Superior temporal gyrus (tissue), 1 donor: ENCODE results near the gene TROAP.
"Not testable (repeated sequence)": the region's sequence is repeated elsewhere in the genome, so short reads cannot be mapped to it uniquely, and the experiment has no call there.

Experiments
- DNase-seq: peaks from one replicate; pipeline ENCODE4 v3.0.0-alpha.2; 2016; ENCODE audit errors: extremely low spot score

Gene TROAP

GRCh38 chr12:49330631-49331379 is 7.8 kb downstream of the TROAP start:
- DNase-seq, result no peak

GRCh38 chr12:49331380-49332222 is 8.5 kb downstream of the TROAP start:
- peak; percentile 84 for DNase-seq

- no peak for DNase-seq
Observed at GRCh38 chr12:49332441-49332861, 9.4 kb downstream of the TROAP start.

GRCh38 chr12:49332891-49333371 is 9.9 kb downstream of the TROAP start:
- no peak for DNase-seq

GRCh38 chr12:49333778-49334177 is 10.7 kb downstream of the TROAP start:
- DNase-seq, result not testable (repeated sequence)

GRCh38 chr12:49334226-49334625 is 11.2 kb downstream of the TROAP start:
- DNase-seq, result no peak

GRCh38 chr12:49334681-49335080 is 11.6 kb downstream of the TROAP start:
- DNase-seq, result no peak

GRCh38 chr12:49335118-49335954 is 12.3 kb downstream of the TROAP start:
- DNase-seq, result no peak

- DNase-seq, result no peak
Observed at GRCh38 chr12:49335955-49336644, 13.0 kb downstream of the TROAP start.

GRCh38 chr12:49336645-49337584 is 13.9 kb downstream of the TROAP start, which contains the start of gene C1QL4:
Gene C1QL4, minus strand, starts transcription at chr12:49337188. Its CDS starts 711 bp downstream, at chr12:49336477.
- DNase-seq, result peak; percentile 63

- DNase-seq, result no peak
Observed at GRCh38 chr12:49338830-49339463, 15.9 kb downstream of the TROAP start.

GRCh38 chr12:49339464-49339861 is 16.4 kb downstream of the TROAP start:
- DNase-seq, result no peak

- DNase-seq, result no peak
Observed at GRCh38 chr12:49340095-49340870, 17.2 kb downstream of the TROAP start.

GRCh38 chr12:49340971-49341776 is 18.1 kb downstream of the TROAP start:
- DNase-seq, result no peak

- DNase-seq, result no peak
Observed at GRCh38 chr12:49341777-49342065, 18.7 kb downstream of the TROAP start.

- DNase-seq, result peak; percentile 66
Observed at GRCh38 chr12:49342066-49342913, 19.2 kb downstream of the TROAP start.
